ENCODE measurements around the gene WHRN.

DNA sequence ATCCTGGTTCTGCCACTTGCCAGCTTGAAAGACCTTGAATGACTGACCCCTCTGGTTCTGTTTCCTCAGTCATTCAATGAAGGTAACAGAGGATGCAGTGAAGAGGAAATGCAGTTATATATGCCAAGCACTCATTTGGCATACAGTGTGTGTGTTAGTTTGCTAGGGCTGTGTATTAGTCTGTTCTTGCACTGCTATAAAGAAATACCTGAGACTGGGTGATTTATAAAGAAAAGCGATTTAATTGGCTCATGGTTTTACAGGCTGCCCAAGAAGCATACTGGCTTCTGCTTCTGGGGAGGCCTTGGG, 8.6 kb upstream of the WHRN start:
- no peak for TF ChIP-seq POLR2A (IDR thresholded peaks at IDR 0.05)
- TF ChIP-seq, protein P1, sequence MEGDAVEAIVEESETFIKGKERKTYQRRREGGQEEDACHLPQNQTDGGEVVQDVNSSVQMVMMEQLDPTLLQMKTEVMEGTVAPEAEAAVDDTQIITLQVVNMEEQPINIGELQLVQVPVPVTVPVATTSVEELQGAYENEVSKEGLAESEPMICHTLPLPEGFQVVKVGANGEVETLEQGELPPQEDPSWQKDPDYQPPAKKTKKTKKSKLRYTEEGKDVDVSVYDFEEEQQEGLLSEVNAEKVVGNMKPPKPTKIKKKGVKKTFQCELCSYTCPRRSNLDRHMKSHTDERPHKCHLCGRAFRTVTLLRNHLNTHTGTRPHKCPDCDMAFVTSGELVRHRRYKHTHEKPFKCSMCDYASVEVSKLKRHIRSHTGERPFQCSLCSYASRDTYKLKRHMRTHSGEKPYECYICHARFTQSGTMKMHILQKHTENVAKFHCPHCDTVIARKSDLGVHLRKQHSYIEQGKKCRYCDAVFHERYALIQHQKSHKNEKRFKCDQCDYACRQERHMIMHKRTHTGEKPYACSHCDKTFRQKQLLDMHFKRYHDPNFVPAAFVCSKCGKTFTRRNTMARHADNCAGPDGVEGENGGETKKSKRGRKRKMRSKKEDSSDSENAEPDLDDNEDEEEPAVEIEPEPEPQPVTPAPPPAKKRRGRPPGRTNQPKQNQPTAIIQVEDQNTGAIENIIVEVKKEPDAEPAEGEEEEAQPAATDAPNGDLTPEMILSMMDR (IDR thresholded peaks at IDR 0.05), result no peak
